SK-N-MC (cell line): ENCODE measurements around the gene SLC38A11.

Experiments
- DNase-seq: peaks from one replicate; pipeline ENCODE4 v3.0.0-alpha.2; 2011; ENCODE audit warnings: low read depth, low spot score
- H3K27ac ChIP-seq: fragments of 200-600 bp; sonication (generic); 2 replicates; pipeline ENCODE4 v1.5.1; 2016; ENCODE audit warnings: mixed run types
- H3K36me3 ChIP-seq: fragments of 200-600 bp; sonication (generic); 2 replicates; pipeline ENCODE4 v1.6.1; 2017; ENCODE audit warnings: antibody characterized with exemption, low read length, mixed read lengths; ENCODE audit not compliant: insufficient read depth
- H3K4me3 ChIP-seq: fragments of 200-600 bp; sonication (generic); 2 replicates; pipeline ENCODE4 v1.5.1; 2016
- H3K9ac ChIP-seq: fragments of 200-600 bp; sonication (generic); 2 replicates; pipeline ENCODE4 v1.8.0; 2017; ENCODE audit warnings: mixed run types, mixed read lengths; ENCODE audit not compliant: insufficient read length
- H3K9me3 ChIP-seq: fragments of 200-600 bp; sonication (generic); 2 replicates; pipeline ENCODE4 v1.6.1; 2017; ENCODE audit warnings: low read depth, mild to moderate bottlenecking, antibody characterized with exemption, low read length, moderate library complexity, mixed read lengths
- EZH2 ChIP-seq: fragments of 200-600 bp; sonication (generic); IDR thresholded peaks from one replicate; pipeline ENCODE4 v1.6.1; 2017; ENCODE audit warnings: antibody characterized with exemption
- FOXP2 ChIP-seq: optimal IDR thresholded peaks from 2 replicates; pipeline ENCODE3; 2011; ENCODE audit warnings: mild to moderate bottlenecking, moderate library complexity; ENCODE audit not compliant: insufficient read depth; ENCODE audit errors: extremely low read length, control extremely low read depth
- POLR2AphosphoS5 ChIP-seq: IDR thresholded peaks from 2 replicates; pipeline ENCODE4 v1.6.1; 2012; ENCODE audit warnings: mild to moderate bottlenecking, low read depth, low read length, borderline replicate concordance

Gene SLC38A11

DNA sequence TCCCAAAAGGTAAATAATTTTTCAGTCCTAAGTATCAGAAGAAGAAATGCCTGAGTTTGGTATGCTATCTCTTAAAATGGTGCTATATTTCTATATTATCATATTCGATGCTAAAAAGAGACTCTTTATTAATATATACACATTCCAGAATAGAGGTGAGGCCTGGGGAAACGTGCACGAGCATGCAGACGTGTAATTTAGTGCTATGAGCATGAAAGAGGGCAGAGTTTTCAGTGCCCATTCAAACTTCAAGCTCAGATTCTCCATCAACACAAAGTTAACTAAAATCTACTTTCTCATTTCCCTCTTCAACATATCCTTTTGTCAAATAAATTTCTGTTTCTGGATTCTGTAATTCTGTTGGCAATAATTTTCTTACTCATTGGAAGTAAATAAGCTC is 108.0 kb downstream of the SLC38A11 start:
- no peak overlapping the region for H3K4me3 ChIP-seq
- H3K9me3 ChIP-seq = no peaks in the 10 kb centered on the region
- no peak for DNase-seq
- no peaks in the 10 kb centered on the region for H3K36me3 ChIP-seq
- no peak overlapping the region for H3K27ac ChIP-seq
- H3K9ac ChIP-seq = no peak overlapping the region
- TF ChIP-seq EZH2 (no peak), POLR2AphosphoS5 (no peak), FOXP2 (no peak)

DNA sequence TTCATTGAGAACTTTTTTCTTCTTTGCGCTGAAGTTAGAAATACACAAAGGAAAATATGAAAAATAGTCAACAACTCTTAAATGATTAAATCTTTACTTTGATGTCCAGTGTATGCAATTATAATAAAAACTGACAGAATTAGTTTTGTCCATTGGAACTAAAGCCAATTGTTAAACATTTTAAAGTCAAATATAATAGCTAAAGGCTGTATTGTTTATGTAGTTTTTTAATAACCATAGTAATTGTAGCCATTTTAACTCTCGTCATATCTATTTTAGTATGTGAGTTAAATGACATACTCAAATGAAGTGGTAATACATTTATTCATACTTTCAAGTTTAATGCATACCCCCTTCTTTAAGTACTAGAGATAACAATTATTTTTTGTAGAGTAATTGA is 109.0 kb downstream of the SLC38A11 start:
- TF ChIP-seq POLR2AphosphoS5 (no peak), EZH2 (no peak), FOXP2 (no peak)
- Histone ChIP-seq H3K27ac (no peak overlapping the region), H3K36me3 (no peaks in the 10 kb centered on the region), H3K4me3 (no peak overlapping the region), H3K9ac (no peak overlapping the region), H3K9me3 (no peaks in the 10 kb centered on the region)
- no peak for DNase-seq
